Neural cell (in vitro differentiated cells): ENCODE data around the gene DGKD.

Source experiments
- CTCF ChIP-seq: fragments of 450-650 bp; IDR thresholded peaks from 2 replicates; pipeline ENCODE4 v1.5.1; 2014; ENCODE audit warnings: antibody characterized with exemption, mild to moderate bottlenecking, moderate library complexity; ENCODE audit not compliant: poor library complexity, severe bottlenecking
- EP300 ChIP-seq: fragments of 450-650 bp; conservative IDR thresholded peaks from 2 replicates; pipeline ENCODE4 v1.6.1; 2014; ENCODE audit warnings: antibody characterized with exemption, mild to moderate bottlenecking, moderate library complexity; ENCODE audit not compliant: poor library complexity, severe bottlenecking
- POLR2AphosphoS5 ChIP-seq: IDR thresholded peaks from 2 replicates; pipeline ENCODE4 v1.6.1; 2012
- SMC3 ChIP-seq: fragments of 450-650 bp; conservative IDR thresholded peaks from 2 replicates; pipeline ENCODE4 v1.6.1; 2014; ENCODE audit warnings: antibody characterized with exemption, mild to moderate bottlenecking, moderate library complexity; ENCODE audit not compliant: poor library complexity
- TAF1 ChIP-seq: IDR thresholded peaks from 2 replicates; pipeline ENCODE4 v1.6.1; 2012; ENCODE audit warnings: low read depth

GRCh38 chr2:233352141-233352842, 2.0 kb upstream of the DGKD start:
- TF ChIP-seq EP300: no peak
- no peak for TF ChIP-seq CTCF
- TF ChIP-seq TAF1: no peak
- TF ChIP-seq SMC3: no peak
- TF ChIP-seq POLR2AphosphoS5: no peak
